ENCODE measurements around the gene MYH10. TPM values are rescaled to one million over a fixed set of nuclear protein-coding genes. Genes with fewer than 3 reads are reported as not detected.

The MYH10 gene
- total RNA-seq, 2 donors from 2014 or later = 12.4 to 17.0 TPM

DNA sequence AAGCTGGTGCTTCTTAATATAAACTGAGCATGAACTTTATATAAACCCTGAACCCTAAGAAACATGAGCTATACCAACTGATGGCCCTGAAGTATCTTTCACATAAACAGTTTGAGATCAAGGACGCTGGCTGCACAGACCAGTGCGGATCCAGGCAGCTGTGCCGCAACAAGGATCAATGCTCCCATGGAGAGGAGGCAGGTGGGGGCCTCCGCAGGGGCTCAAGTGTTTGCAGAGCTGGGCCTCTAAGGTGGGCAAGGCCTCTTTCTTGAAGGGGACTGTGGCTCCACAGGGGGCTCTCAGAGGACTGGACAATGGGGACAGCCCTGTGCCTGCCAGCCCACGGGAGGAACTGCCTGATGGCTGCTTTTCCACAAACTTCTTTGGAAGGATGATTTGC is 148.8 kb downstream of the MYH10 start:
- Histone ChIP-seq H3K9me3 (no peaks in the 10 kb centered on the region), H3K4me3 (no peak overlapping the region), H3K4me1 (no peaks in the 10 kb centered on the region), H3K27ac (no peak overlapping the region), H3K36me3 (no peaks in the 10 kb centered on the region), H3K9ac (ENCODE audit: low read depth in 2 of 2, low read length in 2 of 2) (no peak overlapping the region), H3K27me3 (no peaks in the 10 kb centered on the region)
- TF ChIP-seq CTCF (IDR thresholded peaks at IDR 0.05) = no peak
- no peak for DNase-seq
- intact Hi-C loops (cut with DNase I) = no loop called here

DNA sequence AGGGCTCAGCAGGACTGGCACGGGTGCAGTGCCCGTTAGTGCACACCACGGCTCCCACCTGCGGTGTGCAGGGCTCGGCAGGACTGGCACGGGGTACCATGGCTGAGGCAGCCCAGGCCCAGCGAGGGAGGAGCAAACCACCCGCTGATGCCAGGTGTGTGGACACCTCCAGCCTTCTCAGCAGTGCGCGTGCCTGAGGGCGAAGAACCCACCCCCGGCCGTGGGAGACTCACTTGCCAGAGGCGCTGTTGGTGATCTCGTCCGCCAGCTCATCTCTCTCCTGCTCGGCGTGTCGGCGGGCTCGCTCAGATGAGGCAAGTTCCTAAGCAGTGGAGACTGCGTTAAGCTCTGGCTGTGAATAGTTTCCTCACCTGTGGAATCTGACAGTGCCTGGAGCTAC is 149.4 kb downstream of the MYH10 start:
- no peaks in the 10 kb centered on the region for H3K4me1 ChIP-seq
- no peak overlapping the region for H3K9ac ChIP-seq (ENCODE audit: low read depth in 2 of 2, low read length in 2 of 2)
- H3K9me3 ChIP-seq = no peaks in the 10 kb centered on the region
- no peaks in the 10 kb centered on the region for H3K27me3 ChIP-seq
- no peak for TF ChIP-seq CTCF (IDR thresholded peaks at IDR 0.05)
- no peak for DNase-seq
- H3K27ac ChIP-seq = no peak overlapping the region
- H3K36me3 ChIP-seq = no peaks in the 10 kb centered on the region
- intact Hi-C loops (cut with DNase I) = no loop called here
- no peak overlapping the region for H3K4me3 ChIP-seq

DNA sequence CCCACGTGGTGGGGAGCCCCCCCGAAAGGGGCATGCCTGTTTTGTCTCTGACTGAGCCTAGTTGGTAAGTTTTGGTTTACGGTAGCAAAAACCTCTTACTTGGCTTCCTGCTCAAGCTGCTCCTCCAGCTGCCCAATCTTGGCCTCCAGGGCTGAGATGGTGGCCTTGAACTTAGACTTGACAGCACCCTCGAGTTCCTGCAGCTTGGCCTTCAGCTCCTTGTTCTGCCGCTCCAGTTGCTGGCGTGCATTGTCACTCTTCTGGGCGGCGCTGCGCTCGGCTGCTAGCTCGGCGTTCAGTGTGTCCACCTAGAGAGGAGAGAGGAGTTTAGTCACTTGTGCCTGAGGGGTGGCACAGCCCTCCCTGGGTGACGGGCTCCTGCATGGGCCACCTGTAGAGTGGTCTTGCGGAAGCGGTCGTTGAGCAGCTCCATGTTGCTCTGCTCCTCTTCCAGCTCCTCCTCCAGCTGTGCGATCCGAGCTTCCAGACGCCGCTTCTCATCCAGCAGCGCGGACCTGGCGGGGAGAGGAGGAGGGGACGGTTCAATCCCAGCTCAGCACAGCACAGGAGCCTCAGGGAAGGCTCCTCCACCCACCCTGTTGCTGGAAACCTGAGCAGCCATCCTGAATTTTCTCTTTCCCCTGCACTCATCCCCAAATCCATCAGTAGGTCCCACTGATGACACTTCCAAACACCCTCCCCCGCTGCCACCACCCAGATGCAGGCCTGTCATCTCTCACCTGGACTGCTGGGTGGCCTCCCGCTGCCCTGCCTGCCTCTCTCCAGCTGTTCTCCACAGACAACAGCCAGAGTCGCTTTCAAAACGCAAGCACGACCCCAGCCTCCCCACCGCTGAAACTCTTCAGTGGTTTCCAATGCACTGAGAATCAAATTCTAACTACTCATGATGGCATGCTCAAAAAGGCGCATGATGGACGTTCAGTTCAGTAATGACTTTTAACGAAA is 150.2 kb downstream of the MYH10 start:
- no peak for TF ChIP-seq CTCF (IDR thresholded peaks at IDR 0.05)
- no peaks in the 10 kb centered on the region for H3K36me3 ChIP-seq
- no peak overlapping the region for H3K4me3 ChIP-seq
- no peaks in the 10 kb centered on the region for H3K9me3 ChIP-seq
- no peak for DNase-seq
- H3K27ac ChIP-seq = no peak overlapping the region
- H3K4me1 ChIP-seq = no peaks in the 10 kb centered on the region
- intact Hi-C loops (cut with DNase I) = no loop called here
- H3K9ac ChIP-seq (ENCODE audit: low read depth in 2 of 2, low read length in 2 of 2) = no peak overlapping the region
- H3K27me3 ChIP-seq = no peaks in the 10 kb centered on the region

DNA sequence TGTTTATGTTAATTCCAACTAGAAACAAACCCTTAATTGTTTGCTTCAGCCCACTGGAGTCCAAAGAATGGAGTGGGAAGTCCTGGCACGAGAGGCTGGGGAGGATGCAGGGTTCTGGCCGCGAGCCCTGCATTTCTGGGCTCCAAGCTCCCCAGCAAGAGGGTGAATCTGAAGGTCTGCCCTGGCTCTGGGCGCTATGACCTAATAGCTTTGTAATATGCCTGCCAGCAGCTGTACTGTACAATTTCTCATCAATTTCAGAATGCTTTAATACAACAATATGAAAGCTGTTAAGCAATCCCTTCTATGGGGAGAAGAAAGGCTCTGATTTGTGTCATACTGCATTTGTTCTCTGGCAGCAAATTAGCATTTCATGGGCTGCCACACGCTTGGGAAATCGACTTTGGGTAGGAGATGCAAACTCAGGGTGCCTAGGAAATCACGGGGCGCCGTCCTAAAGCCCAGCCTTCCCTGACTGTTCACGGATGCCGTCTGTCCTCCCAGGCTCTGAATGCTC is 151.0 kb downstream of the MYH10 start:
- Histone ChIP-seq H3K36me3 (no peaks in the 10 kb centered on the region), H3K4me3 (no peak overlapping the region), H3K27ac (no peak overlapping the region), H3K27me3 (no peaks in the 10 kb centered on the region), H3K9ac (ENCODE audit: low read depth in 2 of 2, low read length in 2 of 2) (no peak overlapping the region), H3K9me3 (no peaks in the 10 kb centered on the region), H3K4me1 (no peaks in the 10 kb centered on the region)
- no peak for DNase-seq
- intact Hi-C loops (cut with DNase I) = no loop called here
- TF ChIP-seq CTCF (IDR thresholded peaks at IDR 0.05) = no peak

- Histone ChIP-seq H3K9ac (ENCODE audit: low read depth in 2 of 2, low read length in 2 of 2) (no peak overlapping the region), H3K36me3 (no peaks in the 10 kb centered on the region)
- no peak for DNase-seq
Observed at GRCh38 chr17:8477715-8478441, 152.6 kb downstream of the MYH10 start.

More at GRCh38 chr17:8477715-8478441, 152.6 kb downstream of the MYH10 start:
- no peak for TF ChIP-seq CTCF (IDR thresholded peaks at IDR 0.05)
- intact Hi-C loops (cut with DNase I) = loop anchor here (2.0 kb wide), 1 partner anchor 69 kb away; no protein-coding TSS in a partner anchor
- Histone ChIP-seq H3K27ac (no peak overlapping the region), H3K4me3 (no peak overlapping the region), H3K4me1 (no peaks in the 10 kb centered on the region), H3K9me3 (no peaks in the 10 kb centered on the region), H3K27me3 (no peaks in the 10 kb centered on the region)

All from colonic mucosa (tissue), 4 donors.